GM12878 (cell line): ENCODE data around the gene MRPL54. TPM values are rescaled to one million over a fixed set of nuclear protein-coding genes. Genes with fewer than 3 reads are reported as not detected.

Source experiments
- ATAC-seq: fragments of 200-7000 bp; cut with Tn5 transposase; 3 replicates; pipeline ENCODE4 v1.9.1; 2020; ENCODE audit warnings: mild to moderate bottlenecking, moderate library complexity
- BruUV-seq: library from RNA; stranded (reverse); fragments of 400-500 nt; replicated peaks from 2 replicates; lab custom pipeline; 2021; lab: Mats Ljungman, UMichigan
- CTCF ChIA-PET: fragments of 300-600 bp; sonication (Branson Sonifier 250); formaldehyde crosslinking; extraction: SDS; loops from one replicate; lab custom pipeline; 2021; ENCODE audit warnings: inconsistent platforms; lab: Yijun Ruan, JAX
- POLR2A ChIA-PET: fragments of 350-600 bp; formaldehyde crosslinking; extraction: SDS; loops from one replicate; lab custom pipeline; 2021; ENCODE audit warnings: inconsistent platforms; lab: Charles Lee
- RAD21 ChIA-PET: fragments of 300-600 bp; sonication (Branson Sonifier 250); formaldehyde crosslinking; loops from one replicate; lab custom pipeline; 2023; ENCODE audit warnings: antibody characterized with exemption; ENCODE audit not compliant: unreplicated experiment; lab: Charles Lee
- SMC1A ChIA-PET: fragments of 300-600 bp; sonication (Branson Sonifier 250); formaldehyde crosslinking; loops from one replicate; lab custom pipeline; 2023; ENCODE audit not compliant: unreplicated experiment, uncharacterized antibody; lab: Charles Lee
- DNase-seq: peaks from one replicate; pipeline ENCODE4 v3.0.0-alpha.2; 2011; ENCODE audit warnings: low read depth, low spot score
- FAIRE-seq: peaks from 3 replicates; lab custom pipeline; 2011; peaks lifted over from hg19 to GRCh38; lab: Jason Lieb, UNC
- H2AFZ ChIP-seq: 2 replicates; pipeline ENCODE4 v1.6.0; 2011; ENCODE audit warnings: low read depth, low read length, control low read depth; ENCODE audit not compliant: control insufficient read depth
- H3K27ac ChIP-seq: 2 replicates; pipeline ENCODE4 v1.5.1; 2011; ENCODE audit warnings: control low read depth; ENCODE audit not compliant: control insufficient read depth, insufficient read depth
- H3K27me3 ChIP-seq, 2 experiments: replicated peaks in 1 of 2; 2 replicates each; pipeline versions ENCODE4 v1.6.0 to v1.6.1; 2011; ENCODE audit warnings: low read length in 1 of 2; ENCODE audit not compliant: control insufficient read depth in 2 of 2, insufficient read depth in 2 of 2
- H3K36me3 ChIP-seq, 2 experiments: 2 replicates each; pipeline ENCODE4 v1.5.1; 2011; ENCODE audit warnings: low read length in 1 of 2; ENCODE audit not compliant: control insufficient read depth in 2 of 2, insufficient read depth in 2 of 2
- H3K4me1 ChIP-seq: 2 replicates; pipeline ENCODE4 v1.6.1; 2011; ENCODE audit warnings: mild to moderate bottlenecking, low read length, moderate library complexity, mixed read lengths; ENCODE audit not compliant: control insufficient read depth, insufficient read depth
- H3K4me2 ChIP-seq: 2 replicates; pipeline ENCODE4 v1.6.0; 2011; ENCODE audit warnings: control low read depth; ENCODE audit not compliant: control insufficient read depth, insufficient read depth
- H3K4me3 ChIP-seq: fragments of 200-600 bp; sonication (generic); 2 replicates; pipeline ENCODE4 v1.5.1; 2016
- H3K79me2 ChIP-seq: 2 replicates; pipeline ENCODE4 v1.6.0; 2011; ENCODE audit warnings: low read length; ENCODE audit not compliant: control insufficient read depth, insufficient read depth
- H3K9ac ChIP-seq: 2 replicates; pipeline ENCODE4 v1.8.0; 2011; ENCODE audit warnings: low read length, control low read depth, mixed read lengths; ENCODE audit not compliant: control insufficient read depth, insufficient read depth
- H3K9me3 ChIP-seq: replicated peaks from 3 replicates; pipeline ENCODE4 v1.5.1; 2011; ENCODE audit warnings: mild to moderate bottlenecking, low read length; ENCODE audit not compliant: control insufficient read depth, insufficient read depth
- H4K20me1 ChIP-seq: 2 replicates; pipeline ENCODE4 v1.6.0; 2011; ENCODE audit not compliant: control insufficient read depth, insufficient read depth
- ATF7 ChIP-seq: fragments of 450-650 bp; IDR thresholded peaks from 2 replicates; pipeline ENCODE4 v1.6.1; 2016; ENCODE audit warnings: low read depth, mild to moderate bottlenecking
- CBX5 ChIP-seq: sonication (generic); IDR thresholded peaks from 2 replicates; pipeline ENCODE4 v1.6.1; 2016; ENCODE audit warnings: low read depth, moderate library complexity, mild to moderate bottlenecking, inconsistent platforms
- HCFC1 ChIP-seq: fragments of 150-350 bp; IDR thresholded peaks from 2 replicates; pipeline ENCODE4 v1.6.1; 2014; ENCODE audit warnings: low read length
- IRF4 ChIP-seq: IDR thresholded peaks from 2 replicates; pipeline ENCODE4 v1.6.1; 2011; ENCODE audit warnings: low read depth, low read length
- MEF2B ChIP-seq: fragments of 450-650 bp; IDR thresholded peaks from 2 replicates; pipeline ENCODE4 v1.6.1; 2018; ENCODE audit warnings: mild to moderate bottlenecking, moderate library complexity; ENCODE audit not compliant: partially characterized antibody, poor library complexity, severe bottlenecking
- MTA2 ChIP-seq: fragments of 450-650 bp; IDR thresholded peaks from 2 replicates; pipeline ENCODE4 v1.6.1; 2016; ENCODE audit warnings: low read depth, mild to moderate bottlenecking, moderate library complexity
- MTA3 ChIP-seq: IDR thresholded peaks from 2 replicates; pipeline ENCODE4 v1.6.1; 2012; ENCODE audit warnings: low read length, inconsistent platforms, borderline replicate concordance
- MXI1 ChIP-seq: fragments of 150-350 bp; IDR thresholded peaks from 2 replicates; pipeline ENCODE4 v1.6.1; 2011; ENCODE audit warnings: low read depth, mild to moderate bottlenecking, inconsistent platforms, low read length, improper control_type of control experiment
- PAX5 ChIP-seq: IDR thresholded peaks from 2 replicates; pipeline ENCODE4 v1.6.1; 2011; ENCODE audit warnings: low read depth, low read length, borderline replicate concordance
- PML ChIP-seq: IDR thresholded peaks from 2 replicates; pipeline ENCODE4 v1.6.1; 2012; ENCODE audit warnings: low read length, inconsistent platforms
- SUPT20H ChIP-seq: IDR thresholded peaks from 2 replicates; pipeline ENCODE4 v1.6.1; 2011; ENCODE audit warnings: low read depth, mild to moderate bottlenecking, low read length, moderate library complexity, borderline replicate concordance; ENCODE audit not compliant: control insufficient read depth
- TCF12 ChIP-seq: IDR thresholded peaks from 2 replicates; pipeline ENCODE4 v1.6.1; 2011; ENCODE audit warnings: low read depth, mild to moderate bottlenecking, low read length
- TCF7 ChIP-seq: IDR thresholded peaks from 2 replicates; pipeline ENCODE4 v1.6.1; 2014; ENCODE audit warnings: antibody characterized with exemption, borderline replicate concordance
- YBX1 ChIP-seq: fragments of 450-650 bp; IDR thresholded peaks from 2 replicates; pipeline ENCODE4 v1.6.1; 2016; ENCODE audit warnings: antibody characterized with exemption
- WGBS: methylation state at CpG from one replicate; pipeline ENCODE4 v1.1.6; 2016; ENCODE audit warnings: low lambda C conversion rate; ENCODE audit not compliant: insufficient replicate concordance, insufficient coverage; ENCODE audit errors: missing lambda C conversion rate; 5-methylcytosine and 5-hydroxymethylcytosine counted together
- in situ Hi-C: fragments of 300-500 bp; cut with MboI; formaldehyde crosslinking; loops from 9 replicates; pipeline ENCODE4 v1.14.3; 2018; ENCODE audit warnings: mixed read lengths
- intact Hi-C: fragments of 100-400 bp; cut with micrococcal nuclease; formaldehyde crosslinking; loops from one replicate; pipeline ENCODE4 v1.14.2; 2022; ENCODE audit not compliant: unreplicated experiment
- polyA plus RNA-seq, 11 experiments: library from polyadenylated mRNA; depleted of rRNA in 4 of 11; unstranded in 6 of 11; stranded (reverse) in 5 of 11; fragments of >200 nt; fragmentation: Nextera tagmentation in 4 of 11; fragmentation: Illumina TruSeq in 1 of 11; extraction: Ambion mirVana in 4 of 11; extraction: Trizol in 1 of 11; gene quantifications; 1 replicate in 1 of 11; 2 replicates in 10 of 11; pipeline versions ENCODE4 v1.2.1 to v1.2.3, GENCODE V29; 2011 to 2016; ENCODE audit warnings: inconsistent platforms in 2 of 11, missing spikeins in 2 of 11, low read depth in 1 of 11
- total RNA-seq, 4 experiments: library from RNA; depleted of rRNA in 3 of 4; stranded (reverse); fragments of >200 nt in 3 of 4; fragmentation: Illumina TruSeq in 1 of 4; extraction: Trizol in 1 of 4; gene quantifications; 2 replicates each; pipeline versions ENCODE4 v1.2.1 to v1.2.3, GENCODE V29; 2013 to 2021
- TF ChIP-seq, protein P1 (sequence below): fragments of 450-650 bp; formaldehyde crosslinking; IDR thresholded peaks from 2 replicates; pipeline ENCODE4 v1.5.0; 2022; ENCODE audit warnings: mild to moderate bottlenecking, missing genetic modification characterization
- TF ChIP-seq, protein P2 (sequence below): fragments of 450-650 bp; IDR thresholded peaks from 2 replicates; pipeline ENCODE4 v1.6.1; 2018; ENCODE audit warnings: borderline replicate concordance, mild to moderate bottlenecking; ENCODE audit not compliant: partially characterized antibody

The MRPL54 gene
- total and polyA plus RNA-seq, 10 of the 15 experiments (the other 5 are each of a cell fraction or from before 2014, with no cell fraction given), result 3.1 to 98.7 (median 75.2) TPM

DNA sequence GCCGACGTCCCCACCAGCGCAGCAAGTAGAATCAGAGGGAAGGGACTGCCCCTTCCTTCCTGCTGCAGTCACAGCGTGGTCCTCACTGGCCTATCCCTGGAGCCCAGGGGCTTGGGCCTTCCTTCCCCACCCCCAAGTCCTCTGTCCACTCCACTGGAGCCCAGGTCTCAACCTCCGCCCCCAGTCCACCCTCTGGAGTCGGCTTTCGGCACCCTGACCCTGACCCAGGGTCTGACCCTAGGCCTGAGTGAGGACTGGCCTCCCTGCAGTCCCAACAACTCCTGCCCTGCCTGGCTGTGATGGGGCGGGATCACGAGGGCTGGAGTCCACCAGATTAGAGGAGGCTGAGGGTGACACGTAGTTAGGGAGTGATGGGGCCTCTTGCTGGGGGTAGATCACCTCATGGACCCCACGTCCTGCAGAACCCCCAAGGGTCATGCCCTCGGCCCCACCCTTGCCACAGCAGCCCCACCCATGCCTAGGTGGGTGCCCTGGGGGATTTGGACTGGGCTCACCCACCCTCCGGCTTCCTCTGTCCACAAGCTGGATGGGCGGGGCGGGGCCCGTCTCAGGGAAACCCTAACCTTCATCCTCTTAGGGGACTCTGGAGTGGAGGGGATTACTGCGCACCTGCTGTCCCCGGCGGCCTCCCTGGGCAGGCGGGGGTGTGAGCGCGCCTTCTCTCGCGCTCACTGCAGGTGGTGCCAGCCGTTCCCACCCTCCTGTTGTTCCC is 5.7 kb downstream of the MRPL54 start (continued):
- TF ChIP-seq, protein P1, sequence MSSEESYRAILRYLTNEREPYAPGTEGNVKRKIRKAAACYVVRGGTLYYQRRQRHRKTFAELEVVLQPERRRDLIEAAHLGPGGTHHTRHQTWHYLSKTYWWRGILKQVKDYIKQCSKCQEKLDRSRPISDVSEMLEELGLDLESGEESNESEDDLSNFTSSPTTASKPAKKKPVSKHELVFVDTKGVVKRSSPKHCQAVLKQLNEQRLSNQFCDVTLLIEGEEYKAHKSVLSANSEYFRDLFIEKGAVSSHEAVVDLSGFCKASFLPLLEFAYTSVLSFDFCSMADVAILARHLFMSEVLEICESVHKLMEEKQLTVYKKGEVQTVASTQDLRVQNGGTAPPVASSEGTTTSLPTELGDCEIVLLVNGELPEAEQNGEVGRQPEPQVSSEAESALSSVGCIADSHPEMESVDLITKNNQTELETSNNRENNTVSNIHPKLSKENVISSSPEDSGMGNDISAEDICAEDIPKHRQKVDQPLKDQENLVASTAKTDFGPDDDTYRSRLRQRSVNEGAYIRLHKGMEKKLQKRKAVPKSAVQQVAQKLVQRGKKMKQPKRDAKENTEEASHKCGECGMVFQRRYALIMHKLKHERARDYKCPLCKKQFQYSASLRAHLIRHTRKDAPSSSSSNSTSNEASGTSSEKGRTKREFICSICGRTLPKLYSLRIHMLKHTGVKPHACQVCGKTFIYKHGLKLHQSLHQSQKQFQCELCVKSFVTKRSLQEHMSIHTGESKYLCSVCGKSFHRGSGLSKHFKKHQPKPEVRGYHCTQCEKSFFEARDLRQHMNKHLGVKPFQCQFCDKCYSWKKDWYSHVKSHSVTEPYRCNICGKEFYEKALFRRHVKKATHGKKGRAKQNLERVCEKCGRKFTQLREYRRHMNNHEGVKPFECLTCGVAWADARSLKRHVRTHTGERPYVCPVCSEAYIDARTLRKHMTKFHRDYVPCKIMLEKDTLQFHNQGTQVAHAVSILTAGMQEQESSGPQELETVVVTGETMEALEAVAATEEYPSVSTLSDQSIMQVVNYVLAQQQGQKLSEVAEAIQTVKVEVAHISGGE (CRISPR knock-in tag), result no peak
- TF ChIP-seq CBX5, result no peak
- TF ChIP-seq YBX1, result no peak
- no peak for TF ChIP-seq HCFC1
- TF ChIP-seq MTA3, result no peak
- no peak for TF ChIP-seq ATF7
- no peak for TF ChIP-seq IRF4
- TF ChIP-seq MEF2B, result no peak
- TF ChIP-seq PAX5, result no peak

DNA sequence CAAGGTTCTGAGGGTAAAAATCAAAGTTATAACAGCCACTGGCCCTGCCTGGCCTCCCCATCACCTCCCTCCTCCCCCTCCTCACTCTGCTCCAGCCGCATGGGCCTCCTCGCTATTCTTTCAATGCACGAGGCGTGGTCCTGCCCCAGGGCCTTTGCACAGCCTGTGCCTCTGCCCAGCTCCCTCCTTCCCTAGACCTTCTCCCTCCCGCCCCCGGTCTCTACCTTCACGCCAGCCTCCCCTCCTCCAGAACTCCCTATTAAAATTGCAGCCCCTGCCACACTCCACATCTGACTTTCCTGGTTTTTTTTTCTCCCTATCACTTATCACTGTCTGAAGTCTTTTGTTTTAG is 6.2 kb downstream of the MRPL54 start:
- Histone ChIP-seq H3K36me3 (peaks cover 0 to 18% of the 10 kb centered on the region in 2 experiments; a peak in 2 of 4 replicates), H3K9ac (no peak overlapping the region), H3K27ac (no peak overlapping the region), H4K20me1 (no peaks in the 10 kb centered on the region), H3K4me3 (no peak overlapping the region), H3K4me1 (no peaks in the 10 kb centered on the region; the same call in 1 of the 2 replicates), H3K27me3 (no peaks in the 10 kb centered on the region), H3K4me2 (no peak overlapping the region), H2AFZ (no peak overlapping the region), H3K79me2 (no peaks in the 10 kb centered on the region), H3K9me3 (no peaks in the 10 kb centered on the region)
- in situ Hi-C loops, result no loop called here
- POLR2A ChIA-PET, result interaction anchor here (0.6 kb wide), 1 partner anchor 8 kb away, joined by 7 read pairs; no protein-coding TSS in a partner anchor
- DNase-seq (no peak), ATAC-seq (no peak), FAIRE-seq (no peak)
- RAD21 ChIA-PET, result no interaction called here
- WGBS, result 74% methylated on average over 7 of the region's 7 CpGs
- SMC1A ChIA-PET, result no interaction called here
- intact Hi-C loops, result no loop called here
- CTCF ChIA-PET, result interaction anchor here (1.3 kb wide), 1 partner anchor 53 kb away, joined by 3 read pairs; no protein-coding TSS in a partner anchor
- no TSS peak for BruUV-seq
- no peak for TF ChIP-seq PML
- TF ChIP-seq TCF7, result no peak
- TF ChIP-seq MTA2, result no peak
- TF ChIP-seq, protein P2, sequence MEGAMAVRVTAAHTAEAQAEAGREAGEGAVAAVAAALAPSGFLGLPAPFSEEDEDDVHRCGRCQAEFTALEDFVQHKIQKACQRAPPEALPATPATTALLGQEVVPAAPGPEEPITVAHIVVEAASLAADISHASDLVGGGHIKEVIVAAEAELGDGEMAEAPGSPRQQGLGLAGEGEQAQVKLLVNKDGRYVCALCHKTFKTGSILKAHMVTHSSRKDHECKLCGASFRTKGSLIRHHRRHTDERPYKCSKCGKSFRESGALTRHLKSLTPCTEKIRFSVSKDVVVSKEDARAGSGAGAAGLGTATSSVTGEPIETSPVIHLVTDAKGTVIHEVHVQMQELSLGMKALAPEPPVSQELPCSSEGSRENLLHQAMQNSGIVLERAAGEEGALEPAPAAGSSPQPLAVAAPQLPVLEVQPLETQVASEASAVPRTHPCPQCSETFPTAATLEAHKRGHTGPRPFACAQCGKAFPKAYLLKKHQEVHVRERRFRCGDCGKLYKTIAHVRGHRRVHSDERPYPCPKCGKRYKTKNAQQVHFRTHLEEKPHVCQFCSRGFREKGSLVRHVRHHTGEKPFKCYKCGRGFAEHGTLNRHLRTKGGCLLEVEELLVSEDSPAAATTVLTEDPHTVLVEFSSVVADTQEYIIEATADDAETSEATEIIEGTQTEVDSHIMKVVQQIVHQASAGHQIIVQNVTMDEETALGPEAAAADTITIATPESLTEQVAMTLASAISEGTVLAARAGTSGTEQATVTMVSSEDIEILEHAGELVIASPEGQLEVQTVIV, result no peak
- TF ChIP-seq MXI1, result no peak
- no peak for TF ChIP-seq TCF12
- TF ChIP-seq SUPT20H, result no peak
